OCI-LY7 (cell line): ENCODE results near the gene SPATA16. TPM values are rescaled to one million over a fixed set of nuclear protein-coding genes. Genes with fewer than 3 reads are reported as not detected.

ENCODE experiments used
- BruUV-seq: library from RNA; stranded (reverse); fragments of 400-500 nt; replicated peaks from 2 replicates; lab custom pipeline; 2021; lab: Mats Ljungman, UMichigan
- CTCF ChIA-PET: fragments of 300-600 bp; sonication (Branson Sonifier 250); formaldehyde crosslinking; loops from one replicate; lab custom pipeline; 2022; ENCODE audit warnings: antibody characterized with exemption; ENCODE audit not compliant: unreplicated experiment; lab: Charles Lee
- POLR2A ChIA-PET: fragments of 300-600 bp; sonication (Branson Sonifier 250); formaldehyde crosslinking; loops from one replicate; lab custom pipeline; 2022; ENCODE audit warnings: antibody characterized with exemption; lab: Charles Lee
- DNase-seq: peaks from one replicate; pipeline ENCODE4 v3.0.0-alpha.2; 2015; ENCODE audit warnings: low spot score
- H2AFZ ChIP-seq: fragments of 200-600 bp; sonication (generic), shearing (Covaris generic); 2 replicates; pipeline ENCODE4 v1.6.1; 2014; ENCODE audit warnings: mild to moderate bottlenecking, antibody characterized with exemption, low read length, moderate library complexity
- H3K27ac ChIP-seq: fragments of 200-600 bp; sonication (generic); 2 replicates; pipeline ENCODE4 v1.5.1; 2014; ENCODE audit warnings: mixed run types, low read depth, mild to moderate bottlenecking, moderate library complexity, low read length, inconsistent platforms; ENCODE audit not compliant: poor library complexity, severe bottlenecking
- H3K36me3 ChIP-seq: fragments of 200-600 bp; sonication (generic); 2 replicates; pipeline ENCODE4 v1.6.1; 2014; ENCODE audit warnings: mild to moderate bottlenecking, antibody characterized with exemption, low read length, moderate library complexity, mixed read lengths; ENCODE audit not compliant: insufficient read depth
- H3K4me1 ChIP-seq: fragments of 200-600 bp; sonication (generic); 2 replicates; pipeline ENCODE4 v1.5.1; 2014; ENCODE audit warnings: mild to moderate bottlenecking, low read length; ENCODE audit not compliant: insufficient read depth, poor library complexity, severe bottlenecking
- H3K4me2 ChIP-seq: fragments of 200-600 bp; sonication (generic); 2 replicates; pipeline ENCODE4 v1.6.1; 2014; ENCODE audit warnings: mild to moderate bottlenecking, low read length
- H3K4me3 ChIP-seq: fragments of 200-600 bp; sonication (generic); 2 replicates; pipeline ENCODE4 v1.5.1; 2014; ENCODE audit warnings: mild to moderate bottlenecking, low read depth, low read length; ENCODE audit not compliant: poor library complexity, severe bottlenecking
- H3K79me2 ChIP-seq: fragments of 200-600 bp; sonication (generic); 2 replicates; pipeline ENCODE4 v1.6.1; 2016; ENCODE audit warnings: low read depth, mild to moderate bottlenecking, low read length, moderate library complexity, mixed read lengths; ENCODE audit not compliant: insufficient read depth
- H3K9me2 ChIP-seq: fragments of 200-600 bp; sonication (generic); 2 replicates; pipeline ENCODE4 v1.6.1; 2016; ENCODE audit warnings: mild to moderate bottlenecking, low read length, mixed read lengths; ENCODE audit not compliant: insufficient read depth
- H3K9me3 ChIP-seq: fragments of 200-600 bp; sonication (generic); 2 replicates; pipeline ENCODE4 v1.6.1; 2014; ENCODE audit warnings: mild to moderate bottlenecking, mixed run types, low read length, mixed read lengths
- H4K20me1 ChIP-seq: fragments of 200-600 bp; sonication (generic); 2 replicates; pipeline ENCODE4 v1.6.1; 2014; ENCODE audit warnings: mild to moderate bottlenecking, antibody characterized with exemption, low read length, moderate library complexity, mixed read lengths; ENCODE audit not compliant: insufficient read depth
- EZH2phosphoT487 ChIP-seq: fragments of 200-600 bp; sonication (generic); IDR thresholded peaks from 2 replicates; pipeline ENCODE4 v1.6.1; 2018; ENCODE audit warnings: low read depth, borderline replicate concordance, mild to moderate bottlenecking, mixed run types, antibody characterized with exemption, low read length, moderate library complexity, mixed read lengths
- intact Hi-C: fragments of 100-400 bp; cut with micrococcal nuclease; formaldehyde crosslinking; loops from one replicate; pipeline ENCODE4 v1.10.0; 2022; ENCODE audit not compliant: unreplicated experiment
- total RNA-seq, 2 experiments: library from RNA; depleted of rRNA in 1 of 2; stranded (reverse); fragments of >200 nt in 1 of 2; shearing (Covaris generic) in 1 of 2; gene quantifications; 2 replicates each; pipeline ENCODE4 v1.2.3, GENCODE V29; 2014 to 2022
- TF ChIP-seq, protein P1 (sequence below): fragments of 200-600 bp; sonication (generic); conservative IDR thresholded peaks from 2 replicates; pipeline ENCODE4 v1.5.1; 2014; ENCODE audit warnings: mild to moderate bottlenecking, antibody characterized with exemption, low read length, moderate library complexity, mixed read lengths

Gene SPATA16
- total RNA-seq, 2 experiments from 2014 or later = not detected

DNA sequence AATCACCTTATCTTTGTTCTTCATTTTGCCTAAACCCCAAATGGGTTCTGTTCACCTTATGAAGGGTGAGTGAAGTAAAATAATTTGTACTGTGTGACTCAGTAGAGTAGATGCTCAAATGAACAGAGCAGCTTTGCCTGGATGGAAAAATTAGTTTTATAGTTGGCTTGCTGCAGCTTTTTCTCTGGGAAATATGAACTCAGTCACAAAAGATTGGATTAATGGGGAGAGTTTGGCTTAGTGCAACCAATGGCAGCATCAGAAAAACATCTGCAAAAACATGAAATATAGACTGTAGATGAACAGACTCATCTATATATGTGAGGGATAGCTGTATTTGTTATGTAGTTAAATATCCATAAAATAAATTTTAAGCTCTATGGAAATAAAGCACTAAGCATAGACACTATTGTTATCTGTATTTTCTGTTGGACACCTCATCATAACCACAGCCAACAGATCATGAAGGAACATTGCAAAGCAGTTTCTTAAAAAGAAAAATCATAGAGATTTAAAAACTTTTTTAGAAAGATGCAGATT lies 209.2 kb downstream of the SPATA16 start:
- no TSS peak for BruUV-seq

DNA sequence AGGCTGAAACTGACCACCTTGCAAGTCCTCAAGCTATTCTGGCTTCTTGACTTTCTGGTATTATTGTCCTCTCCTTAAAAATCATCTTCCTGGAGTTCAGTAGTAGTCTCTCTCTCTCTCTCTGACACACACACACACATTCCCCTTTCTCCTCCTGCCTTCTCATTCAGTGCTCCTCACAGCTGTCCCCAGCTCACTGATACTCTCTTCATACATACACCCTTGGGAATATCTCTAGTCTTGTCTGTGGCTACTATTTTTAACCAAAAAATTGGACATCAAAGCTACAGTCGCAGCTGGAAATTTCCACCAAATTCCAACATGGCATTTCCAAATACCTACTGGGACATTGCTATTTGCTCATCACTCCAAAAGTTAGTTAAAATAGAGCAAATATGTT lies 211.6 kb downstream of the SPATA16 start:
- Histone ChIP-seq H3K4me2 (no peak overlapping the region), H3K9me2 (no peaks in the 10 kb centered on the region), H3K4me1 (no peaks in the 10 kb centered on the region), H3K9me3 (no peaks in the 10 kb centered on the region), H3K36me3 (no peaks in the 10 kb centered on the region), H4K20me1 (no peaks in the 10 kb centered on the region), H2AFZ (no peak overlapping the region), H3K79me2 (no peaks in the 10 kb centered on the region), H3K27ac (no peak overlapping the region), H3K4me3 (no peak overlapping the region)
- TF ChIP-seq, protein P1, sequence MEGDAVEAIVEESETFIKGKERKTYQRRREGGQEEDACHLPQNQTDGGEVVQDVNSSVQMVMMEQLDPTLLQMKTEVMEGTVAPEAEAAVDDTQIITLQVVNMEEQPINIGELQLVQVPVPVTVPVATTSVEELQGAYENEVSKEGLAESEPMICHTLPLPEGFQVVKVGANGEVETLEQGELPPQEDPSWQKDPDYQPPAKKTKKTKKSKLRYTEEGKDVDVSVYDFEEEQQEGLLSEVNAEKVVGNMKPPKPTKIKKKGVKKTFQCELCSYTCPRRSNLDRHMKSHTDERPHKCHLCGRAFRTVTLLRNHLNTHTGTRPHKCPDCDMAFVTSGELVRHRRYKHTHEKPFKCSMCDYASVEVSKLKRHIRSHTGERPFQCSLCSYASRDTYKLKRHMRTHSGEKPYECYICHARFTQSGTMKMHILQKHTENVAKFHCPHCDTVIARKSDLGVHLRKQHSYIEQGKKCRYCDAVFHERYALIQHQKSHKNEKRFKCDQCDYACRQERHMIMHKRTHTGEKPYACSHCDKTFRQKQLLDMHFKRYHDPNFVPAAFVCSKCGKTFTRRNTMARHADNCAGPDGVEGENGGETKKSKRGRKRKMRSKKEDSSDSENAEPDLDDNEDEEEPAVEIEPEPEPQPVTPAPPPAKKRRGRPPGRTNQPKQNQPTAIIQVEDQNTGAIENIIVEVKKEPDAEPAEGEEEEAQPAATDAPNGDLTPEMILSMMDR = no peak
- TF ChIP-seq EZH2phosphoT487 = no peak
- DNase-seq = no peak
- intact Hi-C loops = no loop called here
- POLR2A ChIA-PET = no interaction called here
- CTCF ChIA-PET = no interaction called here
- no TSS peak for BruUV-seq

More for the DNA sequence above, 209.2 kb downstream of the SPATA16 start:
- H3K79me2 ChIP-seq = no peaks in the 10 kb centered on the region
- no peaks in the 10 kb centered on the region for H3K9me2 ChIP-seq
- no peaks in the 10 kb centered on the region for H3K36me3 ChIP-seq
- H3K4me1 ChIP-seq = no peaks in the 10 kb centered on the region
- H3K4me2 ChIP-seq = no peak overlapping the region
- H3K4me3 ChIP-seq = no peak overlapping the region
- TF ChIP-seq, protein P1 = no peak
- no peak for TF ChIP-seq EZH2phosphoT487
- DNase-seq = no peak
- H3K27ac ChIP-seq = no peak overlapping the region
- H2AFZ ChIP-seq = no peak overlapping the region
- no peaks in the 10 kb centered on the region for H3K9me3 ChIP-seq
- intact Hi-C loops = no loop called here
- no peaks in the 10 kb centered on the region for H4K20me1 ChIP-seq
- POLR2A ChIA-PET = no interaction called here
- CTCF ChIA-PET = no interaction called here

DNA sequence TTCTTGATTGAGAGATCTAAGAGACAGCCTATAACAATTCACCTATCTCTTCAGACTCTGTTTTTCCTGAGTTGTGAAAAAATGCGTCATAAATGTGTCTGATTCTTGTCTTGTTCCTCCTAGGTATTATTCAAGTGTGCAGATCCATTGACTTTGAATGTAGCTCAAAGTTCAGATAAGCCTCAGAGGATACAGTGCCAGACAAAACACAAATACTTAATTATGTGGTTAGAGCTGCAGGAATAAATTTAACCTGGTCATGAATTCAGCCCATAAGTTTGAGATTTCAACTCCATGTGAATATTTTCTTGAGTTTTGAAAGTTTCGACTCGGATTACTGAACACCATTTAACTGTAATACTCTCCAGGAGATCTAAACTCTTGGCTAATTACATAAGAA lies 216.5 kb downstream of the SPATA16 start:
- Histone ChIP-seq H2AFZ (no peak overlapping the region), H3K27ac (no peak overlapping the region), H4K20me1 (no peaks in the 10 kb centered on the region), H3K79me2 (no peaks in the 10 kb centered on the region), H3K36me3 (no peaks in the 10 kb centered on the region), H3K9me3 (no peaks in the 10 kb centered on the region), H3K4me1 (no peaks in the 10 kb centered on the region), H3K9me2 (no peaks in the 10 kb centered on the region), H3K4me2 (no peak overlapping the region), H3K4me3 (no peak overlapping the region)
- intact Hi-C loops = no loop called here
- no peak for DNase-seq
- POLR2A ChIA-PET = interaction anchor here (0.6 kb wide), 1 partner anchor 34 kb away, joined by 3 read pairs; no protein-coding TSS in a partner anchor
- no TSS peak for BruUV-seq
- TF ChIP-seq, protein P1 = no peak
- no peak for TF ChIP-seq EZH2phosphoT487
- CTCF ChIA-PET = no interaction called here
